HepG2 (cell line): Measurements from ENCODE around the gene SLC6A9. TPM values are rescaled to one million over a fixed set of nuclear protein-coding genes. Genes with fewer than 3 reads are reported as not detected.

ENCODE experiments used
- ETV5 ChIP-seq: IDR thresholded peaks from 2 replicates; pipeline ENCODE4 v1.6.1; 2018; ENCODE audit warnings: missing biosample characterization, missing genetic modification reagents, inconsistent platforms, borderline replicate concordance
- GABPA ChIP-seq, 2 experiments: IDR thresholded peaks; 2 replicates each; pipeline ENCODE4 v1.6.1; 2011 to 2016; ENCODE audit warnings: low read depth in 2 of 2, low read length in 1 of 2, missing biosample characterization in 1 of 2, missing genetic modification characterization in 1 of 2
- HNRNPK ChIP-seq: fragments of 200-400 bp; formaldehyde crosslinking; IDR thresholded peaks from 2 replicates; pipeline ENCODE4 v1.6.1; 2018; ENCODE audit warnings: low read length, low read depth, moderate library complexity, mild to moderate bottlenecking; ENCODE audit not compliant: poor library complexity, severe bottlenecking
- MLXIP ChIP-seq: sonication (generic); formaldehyde crosslinking; IDR thresholded peaks from 2 replicates; pipeline ENCODE4 v1.9.0; 2021; ENCODE audit warnings: missing genetic modification reagents, borderline replicate concordance
- RBFOX2 ChIP-seq: fragments of 200-400 bp; formaldehyde crosslinking; IDR thresholded peaks from 2 replicates; pipeline ENCODE4 v1.6.1; 2017; ENCODE audit warnings: low read depth, mild to moderate bottlenecking, low read length
- ZFP82 ChIP-seq: sonication (generic); formaldehyde crosslinking; IDR thresholded peaks from 2 replicates; pipeline ENCODE4 v1.5.1; 2020; ENCODE audit warnings: mild to moderate bottlenecking, missing genetic modification reagents, borderline replicate concordance
- ZHX2 ChIP-seq, 2 experiments: sonication (generic) in 1 of 2; formaldehyde crosslinking in 1 of 2; IDR thresholded peaks; 2 replicates each; pipeline versions ENCODE4 v1.6.1 to v1.9.0; 2014 to 2022; ENCODE audit warnings: antibody characterized with exemption in 1 of 2, borderline replicate concordance in 1 of 2, inconsistent platforms in 1 of 2, low read depth in 1 of 2, missing genetic modification reagents in 1 of 2
- ZNF142 ChIP-seq: sonication (generic); formaldehyde crosslinking; IDR thresholded peaks from 2 replicates; pipeline ENCODE4 v1.4.0; 2020; ENCODE audit warnings: missing genetic modification reagents
- ZNF362 ChIP-seq: sonication (generic); formaldehyde crosslinking; IDR thresholded peaks from 2 replicates; pipeline ENCODE4 v1.4.0; 2020; ENCODE audit warnings: missing genetic modification reagents, mild to moderate bottlenecking, borderline replicate concordance
- polyA plus RNA-seq, 8 experiments: library from polyadenylated mRNA; depleted of rRNA in 3 of 8; stranded (reverse) in 7 of 8; unstranded in 1 of 8; fragments of >200 nt; fragmentation: Illumina TruSeq in 4 of 8; extraction: Trizol in 4 of 8; gene quantifications; 2 replicates each; pipeline versions ENCODE4 v1.2.1 to v1.2.3, GENCODE V29; 2011 to 2016; ENCODE audit warnings: low read depth in 4 of 8, missing spikeins in 1 of 8, mixed read lengths in 1 of 8; ENCODE audit not compliant: insufficient read depth in 1 of 8
- total RNA-seq, 5 experiments: library from RNA; depleted of rRNA; stranded (reverse); fragments of >200 nt; fragmentation: Illumina TruSeq; extraction: Trizol; gene quantifications; 2 replicates each; pipeline ENCODE4 v1.2.3, GENCODE V29; 2016; ENCODE audit warnings: low read depth in 1 of 5

SLC6A9 gene
- total and polyA plus RNA-seq, 2 of the 13 experiments (the other 11 are each of a cell fraction or from before 2014, with no cell fraction given), result 8.5 to 9.9 TPM

GRCh38 chr1:43979528-43980254, 51.6 kb downstream of the SLC6A9 start (continued):
- TF ChIP-seq ZNF142 (CRISPR knock-in tag) (peak; percentile 50; the same call in 1 of the 2 replicates), RBFOX2 (peak; percentile 53), ZFP82 (CRISPR knock-in tag) (no peak), ETV5 (peak; percentile 38; the same call in 1 of the 2 replicates), ZHX2 (IDR thresholded peaks at IDR 0.05; ENCODE audit: low read depth) (no peak), ZHX2 (CRISPR knock-in tag; IDR thresholded peaks at IDR 0.05; ENCODE audit: borderline replicate concordance) (no peak), MLXIP (CRISPR knock-in tag) (no peak), HNRNPK (peak; percentile 28), ZNF362 (no peak), GABPA (IDR thresholded peaks at IDR 0.05; ENCODE audit: low read depth, low read length) (no peak), GABPA (CRISPR knock-in tag; IDR thresholded peaks at IDR 0.05; ENCODE audit: low read depth) (no peak)
